GM12874 (cell line): ENCODE measurements around the gene SLC26A5.

Source experiments
- CTCF ChIP-seq: IDR thresholded peaks from 2 replicates; pipeline ENCODE4 v1.5.1; 2011; ENCODE audit warnings: low read depth, mild to moderate bottlenecking, control low read depth, low read length, moderate library complexity; ENCODE audit not compliant: insufficient read depth

The SLC26A5 gene

GRCh38 chr7:103381280-103382031 is 64.6 kb downstream of the SLC26A5 start:
- no peak for TF ChIP-seq CTCF

GRCh38 chr7:103380395-103381191 is 65.4 kb downstream of the SLC26A5 start:
- TF ChIP-seq CTCF, result no peak

GRCh38 chr7:103379270-103379975 is 66.6 kb downstream of the SLC26A5 start:
- no peak for TF ChIP-seq CTCF

- no peak for TF ChIP-seq CTCF
Observed at GRCh38 chr7:103373866-103374643, 72.0 kb downstream of the SLC26A5 start.

GRCh38 chr7:103369432-103369831 is 76.6 kb downstream of the SLC26A5 start:
- TF ChIP-seq CTCF, result no peak

GRCh38 chr7:103349805-103350204 is 96.2 kb downstream of the SLC26A5 start:
- TF ChIP-seq CTCF, result no peak
